Liver (tissue), 3 donors: ENCODE data around the gene COX7B.

Source experiments
- SP1 ChIP-seq: IDR thresholded peaks from 2 replicates; pipeline ENCODE4 v1.6.1; 2018; ENCODE audit warnings: antibody characterized with exemption, mild to moderate bottlenecking
- TF ChIP-seq, protein P1 (sequence below): fragments of 150-350 bp; IDR thresholded peaks from 2 replicates; pipeline ENCODE4 v1.5.1; 2017; ENCODE audit warnings: improper control_type of control experiment, low read depth, low read length; ENCODE audit not compliant: missing input control
- donor health status: healthy.
- donor health status: healthy.

DNA sequence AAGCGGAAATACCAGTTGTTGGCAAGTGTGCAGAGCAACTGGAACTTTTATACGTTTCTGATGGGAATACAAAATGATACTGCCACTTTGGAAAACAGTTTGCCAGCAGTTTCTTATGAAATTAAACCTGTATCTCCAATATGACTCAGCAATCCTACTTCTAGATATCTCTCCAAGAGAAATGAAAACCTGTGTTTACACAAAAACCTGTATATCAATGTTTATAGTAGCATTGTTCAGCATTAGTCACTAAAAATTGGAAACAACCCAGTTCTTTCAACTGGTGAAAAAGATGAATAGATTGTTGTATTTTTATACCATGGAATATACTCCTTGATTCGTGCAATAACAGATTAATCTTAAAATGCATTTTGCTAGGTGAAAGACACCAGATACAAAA is 38.0 kb downstream of the COX7B start:
- TF ChIP-seq, protein P1, sequence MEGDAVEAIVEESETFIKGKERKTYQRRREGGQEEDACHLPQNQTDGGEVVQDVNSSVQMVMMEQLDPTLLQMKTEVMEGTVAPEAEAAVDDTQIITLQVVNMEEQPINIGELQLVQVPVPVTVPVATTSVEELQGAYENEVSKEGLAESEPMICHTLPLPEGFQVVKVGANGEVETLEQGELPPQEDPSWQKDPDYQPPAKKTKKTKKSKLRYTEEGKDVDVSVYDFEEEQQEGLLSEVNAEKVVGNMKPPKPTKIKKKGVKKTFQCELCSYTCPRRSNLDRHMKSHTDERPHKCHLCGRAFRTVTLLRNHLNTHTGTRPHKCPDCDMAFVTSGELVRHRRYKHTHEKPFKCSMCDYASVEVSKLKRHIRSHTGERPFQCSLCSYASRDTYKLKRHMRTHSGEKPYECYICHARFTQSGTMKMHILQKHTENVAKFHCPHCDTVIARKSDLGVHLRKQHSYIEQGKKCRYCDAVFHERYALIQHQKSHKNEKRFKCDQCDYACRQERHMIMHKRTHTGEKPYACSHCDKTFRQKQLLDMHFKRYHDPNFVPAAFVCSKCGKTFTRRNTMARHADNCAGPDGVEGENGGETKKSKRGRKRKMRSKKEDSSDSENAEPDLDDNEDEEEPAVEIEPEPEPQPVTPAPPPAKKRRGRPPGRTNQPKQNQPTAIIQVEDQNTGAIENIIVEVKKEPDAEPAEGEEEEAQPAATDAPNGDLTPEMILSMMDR = no peak
- no peak for TF ChIP-seq SP1
